Measurements from ENCODE around the gene ATP6V0D1.

DNA sequence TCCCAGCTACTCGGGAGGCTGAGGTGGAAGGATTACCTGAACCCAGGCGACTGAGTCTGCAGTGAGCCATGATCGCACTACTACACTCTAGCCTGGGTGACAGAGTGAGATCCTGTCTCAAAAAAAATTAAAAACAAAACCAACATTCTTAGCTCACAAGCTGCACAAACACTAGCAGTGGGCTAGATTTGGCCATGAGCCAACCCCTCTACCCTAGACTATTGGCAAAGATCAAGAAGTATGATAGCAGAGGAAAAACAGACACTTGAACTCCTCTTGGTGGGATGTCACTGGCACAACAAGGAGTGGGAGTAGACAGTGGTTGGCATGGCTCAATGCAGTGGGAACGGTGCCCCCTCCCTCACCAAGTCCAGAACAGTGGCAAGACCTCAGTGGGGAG is 28.1 kb upstream of the ATP6V0D1 start:
- TF ChIP-seq, protein P1, sequence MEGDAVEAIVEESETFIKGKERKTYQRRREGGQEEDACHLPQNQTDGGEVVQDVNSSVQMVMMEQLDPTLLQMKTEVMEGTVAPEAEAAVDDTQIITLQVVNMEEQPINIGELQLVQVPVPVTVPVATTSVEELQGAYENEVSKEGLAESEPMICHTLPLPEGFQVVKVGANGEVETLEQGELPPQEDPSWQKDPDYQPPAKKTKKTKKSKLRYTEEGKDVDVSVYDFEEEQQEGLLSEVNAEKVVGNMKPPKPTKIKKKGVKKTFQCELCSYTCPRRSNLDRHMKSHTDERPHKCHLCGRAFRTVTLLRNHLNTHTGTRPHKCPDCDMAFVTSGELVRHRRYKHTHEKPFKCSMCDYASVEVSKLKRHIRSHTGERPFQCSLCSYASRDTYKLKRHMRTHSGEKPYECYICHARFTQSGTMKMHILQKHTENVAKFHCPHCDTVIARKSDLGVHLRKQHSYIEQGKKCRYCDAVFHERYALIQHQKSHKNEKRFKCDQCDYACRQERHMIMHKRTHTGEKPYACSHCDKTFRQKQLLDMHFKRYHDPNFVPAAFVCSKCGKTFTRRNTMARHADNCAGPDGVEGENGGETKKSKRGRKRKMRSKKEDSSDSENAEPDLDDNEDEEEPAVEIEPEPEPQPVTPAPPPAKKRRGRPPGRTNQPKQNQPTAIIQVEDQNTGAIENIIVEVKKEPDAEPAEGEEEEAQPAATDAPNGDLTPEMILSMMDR (IDR thresholded peaks at IDR 0.05), result no peak
- no peak for TF ChIP-seq EP300 (IDR thresholded peaks at IDR 0.05)
